ENCODE results near the gene KCNJ15.
"Not testable (repeated sequence)": the region's sequence is repeated elsewhere in the genome, so short reads cannot be mapped to it uniquely, and the experiment has no call there.

DNA sequence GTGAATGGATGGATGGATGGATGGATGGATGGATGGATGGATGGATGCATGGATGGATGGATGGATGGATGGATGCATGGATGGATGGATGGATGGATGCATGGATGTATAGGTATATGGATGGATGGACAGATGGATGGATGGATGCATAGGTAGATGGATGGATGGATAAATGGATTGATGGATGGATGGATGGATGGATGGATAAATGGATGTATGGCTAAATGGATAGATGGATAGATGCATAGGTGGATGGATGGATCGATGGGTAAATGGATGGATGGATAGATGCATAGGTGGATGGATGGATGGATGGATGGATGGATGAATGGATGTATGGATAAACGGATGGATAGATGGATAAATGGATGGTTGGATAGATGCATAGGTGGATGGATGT lies 9.7 kb upstream of the KCNJ15 start:
- TF ChIP-seq, protein P1, sequence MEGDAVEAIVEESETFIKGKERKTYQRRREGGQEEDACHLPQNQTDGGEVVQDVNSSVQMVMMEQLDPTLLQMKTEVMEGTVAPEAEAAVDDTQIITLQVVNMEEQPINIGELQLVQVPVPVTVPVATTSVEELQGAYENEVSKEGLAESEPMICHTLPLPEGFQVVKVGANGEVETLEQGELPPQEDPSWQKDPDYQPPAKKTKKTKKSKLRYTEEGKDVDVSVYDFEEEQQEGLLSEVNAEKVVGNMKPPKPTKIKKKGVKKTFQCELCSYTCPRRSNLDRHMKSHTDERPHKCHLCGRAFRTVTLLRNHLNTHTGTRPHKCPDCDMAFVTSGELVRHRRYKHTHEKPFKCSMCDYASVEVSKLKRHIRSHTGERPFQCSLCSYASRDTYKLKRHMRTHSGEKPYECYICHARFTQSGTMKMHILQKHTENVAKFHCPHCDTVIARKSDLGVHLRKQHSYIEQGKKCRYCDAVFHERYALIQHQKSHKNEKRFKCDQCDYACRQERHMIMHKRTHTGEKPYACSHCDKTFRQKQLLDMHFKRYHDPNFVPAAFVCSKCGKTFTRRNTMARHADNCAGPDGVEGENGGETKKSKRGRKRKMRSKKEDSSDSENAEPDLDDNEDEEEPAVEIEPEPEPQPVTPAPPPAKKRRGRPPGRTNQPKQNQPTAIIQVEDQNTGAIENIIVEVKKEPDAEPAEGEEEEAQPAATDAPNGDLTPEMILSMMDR (IDR thresholded peaks at IDR 0.05): not testable (repeated sequence)
- TF ChIP-seq POLR2A (IDR thresholded peaks at IDR 0.05): not testable (repeated sequence)

All from Peyer's patch (tissue), 4 donors.